HEK293T (cell line): ENCODE measurements around the gene ASPG.

Experiments
- CTCF ChIA-PET: fragments of 350-600 bp; formaldehyde crosslinking; extraction: SDS; loops from one replicate; lab custom pipeline; 2021; ENCODE audit warnings: antibody characterized with exemption, inconsistent platforms; lab: Yijun Ruan, JAX
- POLR2A ChIA-PET: fragments of 350-600 bp; formaldehyde crosslinking; extraction: SDS; loops from one replicate; lab custom pipeline; 2020; ENCODE audit warnings: antibody characterized with exemption, inconsistent platforms; lab: Yijun Ruan, JAX
- DNase-seq: peaks from one replicate; pipeline ENCODE4 v3.0.0; 2012; ENCODE audit warnings: mixed read lengths; ENCODE audit errors: extremely low spot score
- ARNT ChIP-seq: fragments of 450-650 bp; IDR thresholded peaks from 2 replicates; pipeline ENCODE4 v1.6.1; 2017; ENCODE audit warnings: mild to moderate bottlenecking
- BHLHE40 ChIP-seq: fragments of 450-650 bp; IDR thresholded peaks from 2 replicates; pipeline ENCODE4 v1.6.1; 2016; ENCODE audit warnings: mild to moderate bottlenecking, moderate library complexity, borderline replicate concordance
- CTBP1 ChIP-seq: fragments of 450-650 bp; IDR thresholded peaks from 2 replicates; pipeline ENCODE4 v1.6.1; 2016; ENCODE audit warnings: borderline replicate concordance
- ELF4 ChIP-seq: fragments of 450-650 bp; IDR thresholded peaks from 2 replicates; pipeline ENCODE4 v1.6.1; 2017; ENCODE audit warnings: antibody characterized with exemption
- FOXA1 ChIP-seq: fragments of 450-650 bp; IDR thresholded peaks from 2 replicates; pipeline ENCODE4 v1.6.1; 2016; ENCODE audit warnings: mild to moderate bottlenecking
- FOXK2 ChIP-seq: fragments of 450-650 bp; IDR thresholded peaks from 2 replicates; pipeline ENCODE4 v1.6.1; 2016; ENCODE audit warnings: mild to moderate bottlenecking
- FOXM1 ChIP-seq: fragments of 450-650 bp; IDR thresholded peaks from 2 replicates; pipeline ENCODE4 v1.6.1; 2017; ENCODE audit warnings: mild to moderate bottlenecking, borderline replicate concordance
- HDGF ChIP-seq: fragments of 450-650 bp; IDR thresholded peaks from 2 replicates; pipeline ENCODE4 v1.6.1; 2017; ENCODE audit warnings: antibody characterized with exemption, borderline replicate concordance
- L3MBTL2 ChIP-seq: fragments of 450-650 bp; conservative IDR thresholded peaks from 2 replicates; pipeline ENCODE4 v1.6.1; 2016; ENCODE audit warnings: mild to moderate bottlenecking
- LEF1 ChIP-seq: fragments of 450-650 bp; IDR thresholded peaks from 2 replicates; pipeline ENCODE4 v1.6.1; 2017; ENCODE audit warnings: mild to moderate bottlenecking, borderline replicate concordance
- NFRKB ChIP-seq: fragments of 450-650 bp; IDR thresholded peaks from 2 replicates; pipeline ENCODE4 v1.6.1; 2016; ENCODE audit warnings: mild to moderate bottlenecking, moderate library complexity
- SP1 ChIP-seq: fragments of 450-650 bp; IDR thresholded peaks from 2 replicates; pipeline ENCODE4 v1.6.1; 2017
- SUZ12 ChIP-seq: fragments of 450-650 bp; IDR thresholded peaks from 2 replicates; pipeline ENCODE4 v1.6.1; 2016; ENCODE audit warnings: mild to moderate bottlenecking
- TARDBP ChIP-seq: fragments of 450-650 bp; IDR thresholded peaks from 2 replicates; pipeline ENCODE4 v1.6.1; 2016
- ZNF384 ChIP-seq: fragments of 450-650 bp; IDR thresholded peaks from 2 replicates; pipeline ENCODE4 v1.6.1; 2016
- TF ChIP-seq, protein P1 (sequence below): fragments of 450-650 bp; IDR thresholded peaks from 2 replicates; pipeline ENCODE4 v1.6.1; 2016

Gene ASPG

DNA sequence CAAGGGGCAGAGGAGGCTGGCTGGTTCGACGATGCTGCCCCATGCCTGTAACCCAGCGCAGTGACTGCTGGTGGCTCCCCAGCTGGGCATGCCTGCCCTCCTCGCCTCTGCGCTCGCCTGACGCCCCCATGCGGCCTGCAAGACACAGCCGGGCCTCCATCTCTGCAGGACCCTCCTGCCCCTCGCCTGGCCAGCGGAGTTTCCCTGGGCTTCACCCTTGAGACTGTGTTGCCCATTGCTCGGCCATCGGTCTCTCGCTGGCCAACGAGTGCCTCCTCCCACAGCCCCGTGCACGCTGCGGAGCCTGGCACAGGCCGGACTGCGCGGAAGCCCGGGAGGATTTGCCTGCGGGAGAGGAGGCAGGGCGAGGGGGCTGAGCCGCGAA lies 17.6 kb downstream of the ASPG start:
- ChIA-PET POLR2A (no interaction called here), CTCF (no interaction called here)
- no peak for TF ChIP-seq ARNT
- no peak for TF ChIP-seq LEF1
- TF ChIP-seq ELF4, result no peak
- no peak for TF ChIP-seq BHLHE40
- TF ChIP-seq, protein P1, sequence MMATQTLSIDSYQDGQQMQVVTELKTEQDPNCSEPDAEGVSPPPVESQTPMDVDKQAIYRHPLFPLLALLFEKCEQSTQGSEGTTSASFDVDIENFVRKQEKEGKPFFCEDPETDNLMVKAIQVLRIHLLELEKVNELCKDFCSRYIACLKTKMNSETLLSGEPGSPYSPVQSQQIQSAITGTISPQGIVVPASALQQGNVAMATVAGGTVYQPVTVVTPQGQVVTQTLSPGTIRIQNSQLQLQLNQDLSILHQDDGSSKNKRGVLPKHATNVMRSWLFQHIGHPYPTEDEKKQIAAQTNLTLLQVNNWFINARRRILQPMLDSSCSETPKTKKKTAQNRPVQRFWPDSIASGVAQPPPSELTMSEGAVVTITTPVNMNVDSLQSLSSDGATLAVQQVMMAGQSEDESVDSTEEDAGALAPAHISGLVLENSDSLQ, result no peak
- no peak for TF ChIP-seq HDGF
- no peak for TF ChIP-seq SUZ12
- TF ChIP-seq FOXM1, result no peak
- TF ChIP-seq FOXA1, result no peak
- no peak for TF ChIP-seq FOXK2
- no peak for TF ChIP-seq ZNF384
- no peak for TF ChIP-seq L3MBTL2
- no peak for DNase-seq

DNA sequence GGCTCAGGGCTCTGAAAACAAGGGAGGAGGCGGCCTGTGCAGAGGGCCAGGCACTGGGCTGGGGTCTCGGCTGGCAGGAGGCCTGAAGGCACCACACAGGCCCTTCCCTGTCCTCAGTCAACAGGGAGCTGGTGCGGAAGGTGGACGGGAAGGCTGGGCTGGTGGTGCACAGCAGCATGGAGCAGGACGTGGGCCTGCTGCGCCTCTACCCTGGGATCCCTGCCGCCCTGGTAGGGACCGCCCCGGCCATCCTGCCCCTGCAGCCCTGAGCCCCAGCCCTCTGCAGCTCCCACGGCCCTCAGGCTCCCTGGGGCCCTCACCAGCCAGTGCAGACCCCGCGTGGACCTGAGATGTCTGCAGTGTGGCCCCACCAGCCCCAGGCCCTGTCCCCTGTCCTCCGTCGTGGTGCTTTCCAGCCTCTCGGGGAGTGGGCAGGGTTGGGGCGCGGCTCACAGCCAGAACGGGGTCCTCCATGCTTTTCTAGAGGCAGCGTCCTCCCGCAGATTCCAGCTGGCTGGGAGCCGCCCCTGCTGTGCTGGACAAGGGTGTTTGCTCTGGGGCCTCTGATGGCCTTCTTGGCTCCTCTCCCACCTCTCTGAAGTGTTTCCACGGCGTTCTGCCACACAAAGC lies 18.1 kb downstream of the ASPG start:
- no peak for TF ChIP-seq SP1
- no peak for TF ChIP-seq FOXA1
- TF ChIP-seq FOXK2, result no peak
- TF ChIP-seq LEF1, result no peak
- TF ChIP-seq ELF4, result no peak
- CTCF ChIA-PET, result no interaction called here
- no peak for DNase-seq
- POLR2A ChIA-PET, result no interaction called here

DNA sequence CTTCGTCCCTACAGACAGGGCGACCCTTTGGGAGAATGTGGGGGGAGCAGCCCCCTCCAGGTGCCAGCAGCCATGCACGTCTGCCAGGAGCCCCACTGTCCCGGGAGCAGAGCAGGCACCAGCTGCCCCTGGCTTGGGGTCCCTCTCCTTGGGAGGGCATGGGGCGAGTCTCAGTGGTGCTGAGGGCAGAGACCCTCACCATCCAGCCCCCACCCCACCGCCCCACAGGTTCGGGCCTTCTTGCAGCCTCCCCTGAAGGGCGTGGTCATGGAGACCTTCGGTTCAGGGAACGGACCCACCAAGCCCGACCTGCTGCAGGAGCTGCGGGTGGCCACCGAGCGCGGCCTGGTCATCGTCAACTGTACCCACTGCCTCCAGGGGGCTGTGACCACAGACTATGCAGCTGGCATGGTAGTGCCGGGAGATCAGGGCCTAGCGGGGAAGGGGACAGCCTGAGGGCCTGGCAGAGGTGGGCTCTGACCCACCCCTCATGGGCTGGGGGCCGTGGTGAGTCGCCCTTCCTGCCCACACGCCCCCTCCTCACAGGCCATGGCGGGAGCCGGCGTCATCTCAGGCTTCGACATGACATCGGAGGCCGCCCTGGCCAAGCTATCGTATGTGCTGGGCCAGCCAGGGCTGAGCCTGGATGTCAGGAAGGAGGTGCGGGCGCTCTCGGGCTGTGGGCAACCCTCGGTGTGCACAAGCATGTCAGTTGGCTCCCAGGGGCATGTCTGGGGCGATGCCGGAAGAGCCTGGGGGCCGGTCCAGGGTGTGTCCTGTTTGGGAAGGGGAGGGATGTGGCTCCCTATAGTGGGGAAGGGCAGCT lies 18.8 kb downstream of the ASPG start:
- CTCF ChIA-PET, result no interaction called here
- no peak for DNase-seq
- POLR2A ChIA-PET, result no interaction called here
- TF ChIP-seq TARDBP, result no peak
- no peak for TF ChIP-seq SUZ12
- TF ChIP-seq FOXA1, result no peak
- TF ChIP-seq SP1, result no peak
- no peak for TF ChIP-seq FOXK2
- no peak for TF ChIP-seq ARNT
- TF ChIP-seq, protein P1, result no peak
- no peak for TF ChIP-seq CTBP1
- no peak for TF ChIP-seq BHLHE40
- TF ChIP-seq ZNF384, result no peak
- no peak for TF ChIP-seq FOXM1
- no peak for TF ChIP-seq NFRKB
- no peak for TF ChIP-seq HDGF
- no peak for TF ChIP-seq LEF1
- TF ChIP-seq L3MBTL2, result no peak
- no peak for TF ChIP-seq ELF4

DNA sequence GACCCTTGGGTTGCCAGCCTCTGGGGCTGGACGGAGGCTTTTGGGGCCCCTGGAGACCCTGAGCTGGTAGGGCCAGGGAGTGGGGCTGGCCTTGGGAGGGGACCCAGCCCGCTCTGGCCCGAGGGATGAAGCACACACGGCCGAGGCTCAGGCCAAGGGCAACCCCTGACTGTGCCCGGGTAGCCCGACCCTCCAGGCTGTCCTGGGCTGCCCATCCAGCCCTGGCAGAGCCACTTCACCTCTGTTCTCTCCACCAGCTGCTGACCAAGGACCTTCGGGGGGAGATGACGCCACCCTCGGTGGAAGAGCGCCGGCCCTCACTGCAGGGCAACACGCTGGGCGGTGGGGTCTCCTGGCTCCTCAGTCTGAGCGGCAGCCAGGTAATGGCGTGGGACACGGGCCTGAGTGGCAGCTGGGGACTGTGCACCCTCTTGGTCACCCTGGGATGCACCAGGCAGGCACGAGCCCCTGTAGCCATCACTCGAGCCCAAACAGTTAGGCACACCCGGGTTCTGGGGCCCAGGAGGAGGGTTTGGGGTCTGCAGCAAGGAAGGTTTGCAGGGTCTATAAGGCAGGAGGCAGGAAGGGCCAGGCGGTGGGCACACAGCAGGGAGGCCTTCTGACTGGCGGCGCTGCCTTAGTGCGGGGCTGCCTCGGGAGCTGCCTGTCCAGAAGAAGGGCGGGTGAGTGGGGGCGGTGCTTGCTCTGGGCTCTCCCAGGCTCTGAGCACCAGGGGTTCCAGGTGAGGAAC lies 19.7 kb downstream of the ASPG start:
- TF ChIP-seq FOXM1 (no peak), NFRKB (no peak), TARDBP (no peak), BHLHE40 (no peak), SUZ12 (no peak), FOXA1 (no peak), HDGF (no peak), ARNT (no peak)
- TF ChIP-seq, protein P1, result no peak
- DNase-seq, result no peak
- ChIA-PET CTCF (no interaction called here), POLR2A (no interaction called here)

DNA sequence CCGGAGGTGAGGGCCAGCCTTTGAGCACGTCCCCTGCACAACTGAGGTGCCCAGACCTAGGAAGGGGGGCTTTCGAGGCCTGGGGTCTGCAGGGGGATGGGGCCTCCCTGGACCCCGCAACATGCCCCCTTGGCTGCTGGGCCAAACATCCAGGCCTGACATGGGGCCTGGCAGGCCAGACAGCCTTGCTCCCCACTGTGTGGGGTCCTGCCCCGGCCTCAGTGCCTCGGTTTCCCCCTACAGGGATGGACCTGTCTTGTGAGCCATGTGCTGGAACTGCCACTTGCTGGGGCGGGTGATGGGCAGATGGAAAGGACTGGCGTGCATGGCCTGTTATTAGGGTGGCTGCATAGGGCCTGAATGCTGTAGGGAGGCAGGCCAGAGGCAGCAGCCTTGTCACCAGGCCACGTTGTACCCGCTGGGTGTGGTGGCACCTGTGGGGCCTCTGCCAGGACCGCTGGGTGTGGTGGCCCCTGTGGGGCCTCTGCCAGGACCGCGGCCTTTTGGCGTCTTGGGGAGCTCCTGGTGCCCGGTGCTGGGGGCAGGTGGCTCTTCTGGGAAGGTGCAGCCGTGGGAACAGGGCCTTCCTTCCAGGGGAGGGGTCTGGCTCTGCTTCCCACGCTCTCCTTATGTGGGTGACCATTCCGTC lies 20.4 kb downstream of the ASPG start:
- TF ChIP-seq ELF4 (no peak), FOXA1 (no peak), NFRKB (no peak), ARNT (no peak), LEF1 (no peak), CTBP1 (no peak), ZNF384 (no peak), FOXM1 (no peak)
- TF ChIP-seq, protein P1, result no peak
- no peak for DNase-seq
- ChIA-PET POLR2A (no interaction called here), CTCF (no interaction called here)
